GM12874 (cell line): ENCODE data around the gene STYXL1.

ENCODE experiments used
- CTCF ChIP-seq: IDR thresholded peaks from 2 replicates; pipeline ENCODE4 v1.5.1; 2011; ENCODE audit warnings: low read depth, mild to moderate bottlenecking, control low read depth, low read length, moderate library complexity; ENCODE audit not compliant: insufficient read depth

STYXL1 gene

GRCh38 chr7:76057813-76058145 is 10.0 kb upstream of the STYXL1 start:
- no peak for TF ChIP-seq CTCF

- no peak for TF ChIP-seq CTCF
Measured at GRCh38 chr7:76057103-76057812, 9.5 kb upstream of the STYXL1 start.

- TF ChIP-seq CTCF = no peak
Measured at GRCh38 chr7:76056241-76056640, 8.4 kb upstream of the STYXL1 start.

GRCh38 chr7:76054123-76055120 is 6.6 kb upstream of the STYXL1 start:
- TF ChIP-seq CTCF = no peak

- TF ChIP-seq CTCF = no peak
Measured at GRCh38 chr7:76053461-76053860, 5.7 kb upstream of the STYXL1 start.

GRCh38 chr7:76051840-76052239 is 4.0 kb upstream of the STYXL1 start:
- no peak for TF ChIP-seq CTCF

GRCh38 chr7:76050545-76050944 is 2.7 kb upstream of the STYXL1 start:
- no peak for TF ChIP-seq CTCF
